Measurements from ENCODE around the gene ZNF385C. TPM values are rescaled to one million over a fixed set of nuclear protein-coding genes. Genes with fewer than 3 reads are reported as not detected.

The ZNF385C gene
- total RNA-seq, 1 experiment from 2014 or later = not detected

DNA sequence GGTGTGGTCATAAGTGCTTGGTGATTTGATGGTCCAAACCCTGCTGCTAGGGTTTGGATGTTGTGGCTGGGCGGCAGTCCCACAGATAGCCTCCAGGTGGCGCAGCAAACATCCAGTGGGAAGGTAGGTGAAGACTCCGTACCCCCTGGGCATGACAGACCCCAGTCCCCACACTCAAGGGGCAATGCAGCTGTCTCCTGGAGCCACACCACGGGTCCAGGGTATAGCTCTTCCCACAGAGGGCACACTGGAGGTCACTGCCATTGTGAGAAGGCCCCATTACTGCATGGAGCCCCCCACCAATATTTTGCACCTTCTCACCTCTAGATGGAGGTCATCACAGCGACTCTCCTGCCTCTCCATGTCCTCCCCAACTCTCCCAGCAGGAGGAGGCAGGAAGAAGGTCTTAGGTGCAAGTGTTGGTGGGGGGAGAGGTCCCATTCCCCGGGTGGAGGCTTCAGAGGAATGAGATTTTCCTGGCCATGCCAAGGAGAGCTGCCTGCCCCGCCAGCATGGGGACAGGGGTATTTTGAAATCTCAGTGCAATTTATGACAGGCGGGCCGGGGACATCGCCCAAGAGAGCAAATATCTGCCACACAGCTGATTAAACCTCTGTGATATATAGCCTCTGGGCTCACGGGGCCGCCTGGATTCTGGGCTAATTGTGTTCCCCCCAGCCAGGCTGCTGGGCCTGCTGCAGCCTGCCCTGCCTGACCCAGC, 30.7 kb downstream of the ZNF385C start:
- H3K27ac ChIP-seq (ENCODE audit: low read length) = no peak overlapping the region
- no peak overlapping the region for H3K4me3 ChIP-seq (ENCODE audit: low read length)
- no peaks in the 10 kb centered on the region for H3K79me2 ChIP-seq (ENCODE audit: low read length)
- H3K27me3 ChIP-seq (ENCODE audit: low read length) = no peaks in the 10 kb centered on the region
- H3K4me2 ChIP-seq (ENCODE audit: low read depth, low read length, poor library complexity, severe bottlenecking) = no peak overlapping the region
- H3K36me3 ChIP-seq (ENCODE audit: insufficient read depth, low read length) = no peaks in the 10 kb centered on the region
- no peaks in the 10 kb centered on the region for H4K20me1 ChIP-seq (ENCODE audit: insufficient read depth, low read depth, low read length)
- H2AFZ ChIP-seq (ENCODE audit: low read length) = no peak overlapping the region
- H3K9me2 ChIP-seq (replicated peaks; ENCODE audit: insufficient read depth, low read length) = no peaks in the 10 kb centered on the region
- H3K4me1 ChIP-seq (ENCODE audit: low read length) = peaks cover 8% of the 10 kb centered on the region
- peak; percentile 86 for DNase-seq
- H3K9me3 ChIP-seq (ENCODE audit: low read length) = no peaks in the 10 kb centered on the region
- H3K9ac ChIP-seq (ENCODE audit: low read length) = no peak overlapping the region

DNA sequence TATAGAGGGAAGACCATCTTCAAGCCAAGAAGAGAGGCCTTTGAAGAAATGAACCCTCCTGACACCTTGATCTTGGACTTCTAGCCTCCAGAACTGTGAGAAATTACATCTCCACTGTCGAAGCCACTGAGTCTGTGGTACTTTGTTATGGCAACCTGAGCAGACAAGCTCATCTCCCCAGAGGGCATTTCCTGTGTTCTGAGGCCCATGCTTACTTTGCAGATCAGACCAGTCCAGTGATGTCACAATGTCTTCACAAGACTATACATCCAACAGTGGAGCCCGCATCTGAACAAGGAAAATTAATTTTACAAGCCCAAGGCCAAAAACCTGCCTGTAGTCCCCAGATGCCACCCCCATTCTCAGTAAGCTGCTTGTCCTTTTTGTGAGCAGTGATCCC, 33.1 kb downstream of the ZNF385C start:
- no peaks in the 10 kb centered on the region for H4K20me1 ChIP-seq (ENCODE audit: insufficient read depth, low read depth, low read length)
- H3K4me3 ChIP-seq (ENCODE audit: low read length) = no peak overlapping the region
- no peak for DNase-seq

DNA sequence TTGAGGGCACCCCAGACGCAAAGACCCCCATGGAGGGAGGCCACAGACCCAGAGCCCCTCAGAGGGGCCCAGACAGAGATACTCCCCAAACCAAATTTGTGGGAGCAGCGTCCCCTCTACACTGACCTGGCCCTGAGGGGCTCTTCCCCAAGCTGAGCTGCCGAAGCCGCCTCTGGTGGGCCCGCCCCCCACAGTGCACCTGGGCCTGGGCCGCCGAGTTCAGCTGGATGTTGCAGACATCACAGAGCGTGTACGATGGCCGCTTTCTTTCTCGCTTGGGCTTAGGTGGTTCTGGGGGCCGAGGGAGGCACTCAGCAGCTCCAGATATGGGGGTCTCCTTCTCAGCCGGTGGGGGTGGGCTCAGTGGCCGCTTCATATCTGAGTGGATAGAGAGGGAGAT, 35.6 kb downstream of the ZNF385C start:
- no peaks in the 10 kb centered on the region for H3K79me2 ChIP-seq (ENCODE audit: low read length)

More for the DNA sequence above, 33.1 kb downstream of the ZNF385C start:
- H2AFZ ChIP-seq (ENCODE audit: low read length) = no peak overlapping the region
- H3K9ac ChIP-seq (ENCODE audit: low read length) = no peak overlapping the region
- H3K27me3 ChIP-seq (ENCODE audit: low read length) = no peaks in the 10 kb centered on the region
- H3K36me3 ChIP-seq (ENCODE audit: insufficient read depth, low read length) = no peaks in the 10 kb centered on the region
- H3K9me3 ChIP-seq (ENCODE audit: low read length) = no peaks in the 10 kb centered on the region
- no peak overlapping the region for H3K27ac ChIP-seq (ENCODE audit: low read length)
- H3K9me2 ChIP-seq (replicated peaks; ENCODE audit: insufficient read depth, low read length) = no peaks in the 10 kb centered on the region
- H3K79me2 ChIP-seq (ENCODE audit: low read length) = no peaks in the 10 kb centered on the region
- H3K4me1 ChIP-seq (ENCODE audit: low read length) = peaks cover 8% of the 10 kb centered on the region
- H3K4me2 ChIP-seq (ENCODE audit: low read depth, low read length, poor library complexity, severe bottlenecking) = no peak overlapping the region

DNA sequence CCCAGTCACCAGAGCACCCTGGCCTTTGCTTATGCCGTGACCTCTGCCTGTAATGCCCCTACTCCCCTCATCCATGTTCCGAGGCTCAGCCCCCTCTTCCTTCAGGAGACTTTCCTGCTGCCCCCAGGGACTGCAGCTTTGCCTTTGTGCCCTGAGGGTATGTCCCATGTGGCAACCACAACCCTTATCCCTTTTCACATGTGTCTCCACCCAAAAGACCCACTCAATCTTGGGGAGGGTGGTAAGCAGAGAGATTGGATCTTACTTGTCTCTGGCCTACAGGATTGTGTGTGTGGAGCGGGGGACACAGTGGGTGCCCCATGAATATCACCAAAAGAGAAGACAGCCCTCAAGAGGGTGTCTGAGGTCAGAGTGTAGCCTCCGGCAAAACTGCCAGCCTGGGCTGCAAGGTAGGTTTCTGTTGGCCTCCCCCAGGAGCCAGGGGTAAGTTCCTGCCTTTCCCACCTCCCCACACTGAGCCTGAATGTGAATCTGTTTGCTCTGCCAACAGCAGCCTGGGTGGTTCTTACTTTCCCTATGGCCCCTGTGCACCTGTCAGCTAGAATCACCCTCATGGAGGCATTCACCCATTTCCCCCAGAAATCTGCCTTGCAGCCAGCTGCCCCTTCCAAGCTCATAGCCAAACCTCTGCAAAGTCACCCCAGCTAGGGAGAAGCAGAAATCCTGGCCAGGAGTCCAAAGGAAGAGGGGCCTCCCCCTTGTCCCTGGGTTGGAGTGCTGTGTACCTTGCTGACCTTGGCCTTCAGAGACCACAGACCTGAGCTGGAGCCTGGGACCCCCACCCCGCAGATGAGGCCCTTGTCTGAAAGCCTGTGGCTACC, 36.4 kb downstream of the ZNF385C start:
- DNase-seq = no peak
- H3K9ac ChIP-seq (ENCODE audit: low read length) = no peak overlapping the region
- H3K36me3 ChIP-seq (ENCODE audit: insufficient read depth, low read length) = no peaks in the 10 kb centered on the region
- no peaks in the 10 kb centered on the region for H4K20me1 ChIP-seq (ENCODE audit: insufficient read depth, low read depth, low read length)
- no peaks in the 10 kb centered on the region for H3K27me3 ChIP-seq (ENCODE audit: low read length)
- no peaks in the 10 kb centered on the region for H3K9me2 ChIP-seq (replicated peaks; ENCODE audit: insufficient read depth, low read length)
- H2AFZ ChIP-seq (ENCODE audit: low read length) = no peak overlapping the region
- H3K4me1 ChIP-seq (ENCODE audit: low read length) = peaks cover 8% of the 10 kb centered on the region
- H3K79me2 ChIP-seq (ENCODE audit: low read length) = no peaks in the 10 kb centered on the region
- H3K27ac ChIP-seq (ENCODE audit: low read length) = no peak overlapping the region
- no peak overlapping the region for H3K4me3 ChIP-seq (ENCODE audit: low read length)
- no peak overlapping the region for H3K4me2 ChIP-seq (ENCODE audit: low read depth, low read length, poor library complexity, severe bottlenecking)
- no peaks in the 10 kb centered on the region for H3K9me3 ChIP-seq (ENCODE audit: low read length)

More for the DNA sequence above, 35.6 kb downstream of the ZNF385C start:
- no peak overlapping the region for H3K4me2 ChIP-seq (ENCODE audit: low read depth, low read length, poor library complexity, severe bottlenecking)
- H2AFZ ChIP-seq (ENCODE audit: low read length) = no peak overlapping the region
- H3K27me3 ChIP-seq (ENCODE audit: low read length) = no peaks in the 10 kb centered on the region
- H3K27ac ChIP-seq (ENCODE audit: low read length) = no peak overlapping the region
- no peaks in the 10 kb centered on the region for H3K9me2 ChIP-seq (replicated peaks; ENCODE audit: insufficient read depth, low read length)
- H3K4me3 ChIP-seq (ENCODE audit: low read length) = no peak overlapping the region
- DNase-seq = no peak
- H3K9me3 ChIP-seq (ENCODE audit: low read length) = no peaks in the 10 kb centered on the region
- no peak overlapping the region for H3K9ac ChIP-seq (ENCODE audit: low read length)
- no peaks in the 10 kb centered on the region for H3K36me3 ChIP-seq (ENCODE audit: insufficient read depth, low read length)
- H3K4me1 ChIP-seq (ENCODE audit: low read length) = peaks cover 8% of the 10 kb centered on the region
- no peaks in the 10 kb centered on the region for H4K20me1 ChIP-seq (ENCODE audit: insufficient read depth, low read depth, low read length)

DNA sequence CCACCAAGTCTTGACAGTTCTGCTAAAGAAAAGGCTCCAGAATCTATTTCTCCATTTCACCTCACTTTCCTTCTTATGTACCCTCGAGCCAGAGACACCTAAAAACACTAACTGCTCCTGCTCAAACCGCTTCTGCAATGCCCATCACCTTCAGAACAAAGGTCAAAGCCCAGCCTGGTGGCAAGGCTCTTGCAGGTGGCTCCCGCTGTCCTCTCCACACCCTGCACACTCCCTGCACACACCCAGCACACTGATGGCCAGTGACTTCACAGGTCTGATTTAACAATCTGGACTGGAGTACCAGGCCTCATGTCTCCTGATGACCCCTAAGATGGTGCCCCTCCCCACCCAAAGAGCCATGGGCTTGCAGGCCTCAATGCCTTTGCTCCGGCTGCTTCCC, 38.0 kb downstream of the ZNF385C start:
- no peak for DNase-seq
- no peaks in the 10 kb centered on the region for H3K9me2 ChIP-seq (replicated peaks; ENCODE audit: insufficient read depth, low read length)
- H3K4me2 ChIP-seq (ENCODE audit: low read depth, low read length, poor library complexity, severe bottlenecking) = no peak overlapping the region
- no peaks in the 10 kb centered on the region for H3K9me3 ChIP-seq (ENCODE audit: low read length)
- H3K4me3 ChIP-seq (ENCODE audit: low read length) = no peak overlapping the region
- H3K27me3 ChIP-seq (ENCODE audit: low read length) = no peaks in the 10 kb centered on the region
- no peaks in the 10 kb centered on the region for H3K79me2 ChIP-seq (ENCODE audit: low read length)
- H3K4me1 ChIP-seq (ENCODE audit: low read length) = peaks cover 8% of the 10 kb centered on the region
- H4K20me1 ChIP-seq (ENCODE audit: insufficient read depth, low read depth, low read length) = no peaks in the 10 kb centered on the region
- H3K27ac ChIP-seq (ENCODE audit: low read length) = no peak overlapping the region
- no peak overlapping the region for H2AFZ ChIP-seq (ENCODE audit: low read length)
- no peak overlapping the region for H3K9ac ChIP-seq (ENCODE audit: low read length)
- no peaks in the 10 kb centered on the region for H3K36me3 ChIP-seq (ENCODE audit: insufficient read depth, low read length)

DNA sequence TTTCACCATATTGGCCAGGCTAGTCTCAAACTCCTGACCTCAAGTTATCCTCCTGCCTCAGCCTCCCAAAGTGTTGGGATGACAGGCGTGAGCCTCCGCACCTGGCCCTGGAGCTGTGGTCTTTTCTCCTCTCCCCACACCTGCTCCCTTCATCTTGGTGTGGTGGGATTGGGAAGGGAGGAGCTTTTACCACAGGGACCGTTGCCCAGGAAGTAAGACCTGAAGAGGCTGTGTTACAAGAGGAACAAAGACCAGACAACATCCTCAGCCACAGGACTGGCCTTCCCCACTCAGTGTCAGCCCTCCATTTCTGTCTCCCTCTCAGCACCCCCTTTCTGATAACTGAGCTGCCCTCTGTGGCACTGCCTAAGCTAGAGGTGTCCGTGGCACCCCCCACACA, 38.5 kb downstream of the ZNF385C start:
- Histone ChIP-seq H2AFZ (ENCODE audit: low read length) (no peak overlapping the region), H3K9ac (ENCODE audit: low read length) (no peak overlapping the region)

DNA sequence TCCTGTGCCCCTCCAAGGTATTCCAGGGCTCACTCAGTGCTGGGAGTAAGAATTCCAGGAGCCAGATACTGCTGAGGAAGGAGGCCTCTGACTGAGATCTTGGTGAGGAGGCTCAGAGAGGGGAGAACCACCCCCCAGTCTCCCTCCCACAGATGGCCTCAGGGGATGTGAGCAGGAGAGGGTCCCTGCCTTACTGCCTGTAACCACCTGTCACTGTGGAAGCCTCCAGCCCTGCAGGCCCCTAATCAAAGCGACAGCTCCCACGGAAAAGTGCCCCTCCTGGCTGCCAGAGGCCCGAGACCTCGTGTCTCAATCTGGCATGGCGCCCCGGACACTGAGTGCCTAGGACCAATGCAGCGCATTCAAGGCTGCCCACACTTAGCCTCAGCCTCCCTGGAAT, 40.2 kb downstream of the ZNF385C start:
- Histone ChIP-seq H3K9ac (ENCODE audit: low read length) (no peak overlapping the region), H3K27ac (ENCODE audit: low read length) (no peak overlapping the region)

More for the DNA sequence above, 38.5 kb downstream of the ZNF385C start:
- Histone ChIP-seq H4K20me1 (ENCODE audit: insufficient read depth, low read depth, low read length) (no peaks in the 10 kb centered on the region), H3K9me3 (ENCODE audit: low read length) (no peaks in the 10 kb centered on the region), H3K4me2 (ENCODE audit: low read depth, low read length, poor library complexity, severe bottlenecking) (no peak overlapping the region), H3K36me3 (ENCODE audit: insufficient read depth, low read length) (no peaks in the 10 kb centered on the region), H3K4me1 (ENCODE audit: low read length) (peaks cover 8% of the 10 kb centered on the region), H3K27ac (ENCODE audit: low read length) (no peak overlapping the region), H3K9me2 (replicated peaks; ENCODE audit: insufficient read depth, low read length) (no peaks in the 10 kb centered on the region), H3K4me3 (ENCODE audit: low read length) (no peak overlapping the region), H3K79me2 (ENCODE audit: low read length) (no peaks in the 10 kb centered on the region), H3K27me3 (ENCODE audit: low read length) (no peaks in the 10 kb centered on the region)
- DNase-seq = no peak

DNA sequence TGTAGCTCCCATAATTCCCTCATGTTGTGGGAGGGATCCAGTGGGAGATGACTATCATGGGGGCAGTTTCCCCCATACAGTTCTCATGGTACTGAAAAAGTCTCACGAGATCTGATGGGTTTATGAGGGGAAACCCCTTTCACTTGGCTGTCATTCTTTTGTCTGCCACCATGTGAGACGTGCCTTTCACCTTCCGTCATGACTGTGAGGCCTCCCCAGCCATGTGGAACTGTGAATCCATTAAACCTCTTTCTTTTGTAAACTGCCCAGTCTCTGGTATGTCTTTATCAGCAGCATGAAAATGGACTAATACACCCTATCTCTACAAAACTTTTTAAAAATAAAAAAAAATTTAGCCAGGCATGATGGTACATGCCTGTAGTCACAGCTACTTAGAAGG, 41.6 kb downstream of the ZNF385C start:
- no peaks in the 10 kb centered on the region for H3K9me3 ChIP-seq (ENCODE audit: low read length)
- no peaks in the 10 kb centered on the region for H3K9me2 ChIP-seq (replicated peaks; ENCODE audit: insufficient read depth, low read length)
- H2AFZ ChIP-seq (ENCODE audit: low read length) = no peak overlapping the region
- H3K27ac ChIP-seq (ENCODE audit: low read length) = no peak overlapping the region
- no peak overlapping the region for H3K4me3 ChIP-seq (ENCODE audit: low read length)
- H3K9ac ChIP-seq (ENCODE audit: low read length) = no peak overlapping the region
- no peak overlapping the region for H3K4me2 ChIP-seq (ENCODE audit: low read depth, low read length, poor library complexity, severe bottlenecking)
- no peaks in the 10 kb centered on the region for H3K36me3 ChIP-seq (ENCODE audit: insufficient read depth, low read length)
- DNase-seq = no peak
- H3K27me3 ChIP-seq (ENCODE audit: low read length) = no peaks in the 10 kb centered on the region
- H3K4me1 ChIP-seq (ENCODE audit: low read length) = no peaks in the 10 kb centered on the region
- H4K20me1 ChIP-seq (ENCODE audit: insufficient read depth, low read depth, low read length) = no peaks in the 10 kb centered on the region
- no peaks in the 10 kb centered on the region for H3K79me2 ChIP-seq (ENCODE audit: low read length)

More for the DNA sequence above, 40.2 kb downstream of the ZNF385C start:
- Histone ChIP-seq H4K20me1 (ENCODE audit: insufficient read depth, low read depth, low read length) (no peaks in the 10 kb centered on the region), H3K27me3 (ENCODE audit: low read length) (no peaks in the 10 kb centered on the region), H2AFZ (ENCODE audit: low read length) (no peak overlapping the region), H3K4me3 (ENCODE audit: low read length) (no peak overlapping the region), H3K4me1 (ENCODE audit: low read length) (no peaks in the 10 kb centered on the region), H3K36me3 (ENCODE audit: insufficient read depth, low read length) (no peaks in the 10 kb centered on the region), H3K9me3 (ENCODE audit: low read length) (no peaks in the 10 kb centered on the region), H3K9me2 (replicated peaks; ENCODE audit: insufficient read depth, low read length) (no peaks in the 10 kb centered on the region), H3K79me2 (ENCODE audit: low read length) (no peaks in the 10 kb centered on the region), H3K4me2 (ENCODE audit: low read depth, low read length, poor library complexity, severe bottlenecking) (no peak overlapping the region)
- DNase-seq = no peak

Measured in Karpas-422 (cell line).